Panc1 (cell line): Measurements from ENCODE around the gene SGCA.

Experiments
- POLR2AphosphoS5 ChIP-seq: IDR thresholded peaks from 2 replicates; pipeline ENCODE4 v1.6.1; 2012; ENCODE audit warnings: mild to moderate bottlenecking, low read depth, low read length, moderate library complexity
- SIN3A ChIP-seq: IDR thresholded peaks from 2 replicates; pipeline ENCODE4 v1.6.1; 2012; ENCODE audit warnings: low read depth, mild to moderate bottlenecking, low read length, moderate library complexity, borderline replicate concordance; ENCODE audit not compliant: insufficient read depth
- TF ChIP-seq, protein P1 (sequence below): fragments of 450-650 bp; IDR thresholded peaks from 2 replicates; pipeline ENCODE4 v1.5.1; 2017; ENCODE audit warnings: mild to moderate bottlenecking

DNA sequence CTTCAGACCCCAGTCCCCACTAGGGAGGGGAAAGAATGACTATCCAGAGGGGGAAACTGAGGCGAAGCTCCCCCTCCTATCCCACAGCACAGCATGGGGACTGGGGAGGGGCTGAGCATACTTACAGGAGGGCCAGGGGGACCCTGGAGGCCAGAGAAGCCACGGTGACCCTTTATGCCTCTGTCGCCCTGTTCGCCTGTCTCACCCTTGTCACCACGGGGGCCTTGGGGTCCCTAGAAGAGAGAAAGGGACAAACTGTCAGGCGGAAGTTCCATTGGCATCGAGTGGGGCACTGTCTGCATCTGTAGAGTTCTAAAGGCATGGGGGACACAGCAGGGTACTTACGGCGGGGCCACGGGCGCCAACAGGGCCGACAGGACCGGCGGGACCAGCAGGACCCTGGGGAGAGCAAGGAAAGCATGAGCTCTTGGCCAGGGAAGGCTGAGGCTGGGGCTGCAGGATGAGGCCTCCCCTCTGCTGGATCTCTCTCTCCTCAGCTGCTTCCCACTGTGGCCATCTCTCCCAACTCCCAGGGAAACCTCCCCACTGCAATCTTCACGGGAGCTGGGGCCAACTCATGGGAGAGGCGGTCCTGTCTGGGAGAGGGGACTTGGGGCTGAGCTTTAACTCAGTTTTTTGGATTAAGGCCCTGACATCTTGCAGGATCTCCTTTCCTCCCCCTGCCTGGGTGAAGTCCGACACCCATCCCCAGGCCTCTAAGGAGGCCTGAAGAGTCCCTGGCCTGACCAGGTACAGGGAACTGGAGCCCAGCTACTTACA lies 22.1 kb downstream of the SGCA start:
- TF ChIP-seq, protein P1, sequence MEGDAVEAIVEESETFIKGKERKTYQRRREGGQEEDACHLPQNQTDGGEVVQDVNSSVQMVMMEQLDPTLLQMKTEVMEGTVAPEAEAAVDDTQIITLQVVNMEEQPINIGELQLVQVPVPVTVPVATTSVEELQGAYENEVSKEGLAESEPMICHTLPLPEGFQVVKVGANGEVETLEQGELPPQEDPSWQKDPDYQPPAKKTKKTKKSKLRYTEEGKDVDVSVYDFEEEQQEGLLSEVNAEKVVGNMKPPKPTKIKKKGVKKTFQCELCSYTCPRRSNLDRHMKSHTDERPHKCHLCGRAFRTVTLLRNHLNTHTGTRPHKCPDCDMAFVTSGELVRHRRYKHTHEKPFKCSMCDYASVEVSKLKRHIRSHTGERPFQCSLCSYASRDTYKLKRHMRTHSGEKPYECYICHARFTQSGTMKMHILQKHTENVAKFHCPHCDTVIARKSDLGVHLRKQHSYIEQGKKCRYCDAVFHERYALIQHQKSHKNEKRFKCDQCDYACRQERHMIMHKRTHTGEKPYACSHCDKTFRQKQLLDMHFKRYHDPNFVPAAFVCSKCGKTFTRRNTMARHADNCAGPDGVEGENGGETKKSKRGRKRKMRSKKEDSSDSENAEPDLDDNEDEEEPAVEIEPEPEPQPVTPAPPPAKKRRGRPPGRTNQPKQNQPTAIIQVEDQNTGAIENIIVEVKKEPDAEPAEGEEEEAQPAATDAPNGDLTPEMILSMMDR: no peak
- no peak for TF ChIP-seq SIN3A
- TF ChIP-seq POLR2AphosphoS5: no peak
